Measurements from ENCODE around the gene SLC4A5. TPM values are rescaled to one million over a fixed set of nuclear protein-coding genes. Genes with fewer than 3 reads are reported as not detected.
"Not testable (repeated sequence)": the region's sequence is repeated elsewhere in the genome, so short reads cannot be mapped to it uniquely, and the experiment has no call there.

The SLC4A5 gene
- total RNA-seq, 1 donor from 2014 or later, result 12.6 TPM

GRCh38 chr2:74191596-74192380 lies 151.4 kb downstream of the SLC4A5 start:
- intact Hi-C loops (cut with DNase I), result no loop called here
- no peak for ATAC-seq
- no peak for DNase-seq (ENCODE audit: low spot score)

- no peak for DNase-seq (ENCODE audit: low spot score)
- ATAC-seq, result no peak
- intact Hi-C loops (cut with DNase I), result no loop called here
Measured at GRCh38 chr2:74188696-74189095, 154.5 kb downstream of the SLC4A5 start.

GRCh38 chr2:74188018-74188601 lies 155.1 kb downstream of the SLC4A5 start:
- intact Hi-C loops (cut with DNase I), result no loop called here
- DNase-seq (ENCODE audit: low spot score) (no peak), ATAC-seq (no peak)

- DNase-seq (ENCODE audit: low spot score); ATAC-seq; intact Hi-C loops (cut with DNase I): not testable (repeated sequence)
Measured at GRCh38 chr2:74186706-74187105, 156.5 kb downstream of the SLC4A5 start.

- intact Hi-C loops (cut with DNase I), result no loop called here
- DNase-seq (ENCODE audit: low spot score) (no peak), ATAC-seq (peak; percentile 81)
Measured at GRCh38 chr2:74186038-74186437, 157.2 kb downstream of the SLC4A5 start.

- no peak for ATAC-seq
- DNase-seq (ENCODE audit: low spot score), result no peak
- intact Hi-C loops (cut with DNase I), result no loop called here
Measured at GRCh38 chr2:74183878-74184277, 159.3 kb downstream of the SLC4A5 start.

- ATAC-seq, result peak; percentile 50
- DNase-seq (ENCODE audit: low spot score), result no peak
- intact Hi-C loops (cut with DNase I), result no loop called here
Measured at GRCh38 chr2:74181739-74182138, 161.5 kb downstream of the SLC4A5 start.

- no peak for DNase-seq (ENCODE audit: low spot score)
- intact Hi-C loops (cut with DNase I), result no loop called here
- no peak for ATAC-seq
Measured at GRCh38 chr2:74179063-74179865, 164.0 kb downstream of the SLC4A5 start.

GRCh38 chr2:74178211-74179062 lies 164.8 kb downstream of the SLC4A5 start, which contains the start of gene MOB1A:
TSS of gene MOB1A (minus strand) at chr2:74178879. CDS start at chr2:74178674, 205 bp downstream.
- intact Hi-C loops (cut with DNase I), result no loop called here
- DNase-seq (ENCODE audit: low spot score) (peak; percentile 98), ATAC-seq (peak; percentile 99)

GRCh38 chr2:74177696-74178095 lies 165.5 kb downstream of the SLC4A5 start:
- intact Hi-C loops (cut with DNase I), result no loop called here
- DNase-seq (ENCODE audit: low spot score) (no peak), ATAC-seq (no peak)

GRCh38 chr2:74174909-74175308 lies 168.3 kb downstream of the SLC4A5 start:
- intact Hi-C loops (cut with DNase I), result no loop called here
- DNase-seq (ENCODE audit: low spot score) (no peak), ATAC-seq (no peak)

GRCh38 chr2:74168739-74169138 lies 174.5 kb downstream of the SLC4A5 start:
- ATAC-seq, result no peak

More at GRCh38 chr2:74168739-74169138, 174.5 kb downstream of the SLC4A5 start:
- no peak for DNase-seq (ENCODE audit: low spot score)
- intact Hi-C loops (cut with DNase I), result no loop called here

Other genes with a start within 250 kb of the SLC4A5 start
- gene BOLA3, start 195.5 kb downstream of the SLC4A5 start, total RNA-seq, result 13.0 TPM
- 82.7 TPM for gene MOB1A, start 164.5 kb downstream of the SLC4A5 start, total RNA-seq
- 18.6 TPM for gene MTHFD2, start 144.8 kb downstream of the SLC4A5 start, total RNA-seq
- 146 TPM for gene DCTN1, start 36.9 kb upstream of the SLC4A5 start, total RNA-seq
- gene C2orf81, start 78.2 kb upstream of the SLC4A5 start, total RNA-seq, result 4.4 TPM
- gene WDR54, start 78.3 kb upstream of the SLC4A5 start, total RNA-seq, result 14.0 TPM
- 76.0 TPM for gene RTKN, start 98.5 kb upstream of the SLC4A5 start, total RNA-seq
- 38.2 TPM for gene INO80B, start 111.7 kb upstream of the SLC4A5 start, total RNA-seq
- 68.6 TPM for gene WBP1, start 115.0 kb upstream of the SLC4A5 start, total RNA-seq
- 39.5 TPM for gene MOGS, start 122.0 kb upstream of the SLC4A5 start, total RNA-seq
- 54.4 TPM for gene MRPL53, start 129.3 kb upstream of the SLC4A5 start, total RNA-seq
- gene CCDC142, start 139.6 kb upstream of the SLC4A5 start, total RNA-seq, result 25.0 TPM
- gene TTC31, start 139.7 kb upstream of the SLC4A5 start, total RNA-seq, result 22.6 TPM
- 0.53 TPM for gene LBX2, start 156.2 kb upstream of the SLC4A5 start, total RNA-seq
- gene PCGF1, start 164.3 kb upstream of the SLC4A5 start, total RNA-seq, result 13.7 TPM
- gene TLX2, start 171.0 kb upstream of the SLC4A5 start, total RNA-seq, result not detected
- not detected for gene DQX1, start 182.8 kb upstream of the SLC4A5 start, total RNA-seq
- gene AUP1, start 186.3 kb upstream of the SLC4A5 start, total RNA-seq, result 75.3 TPM
- gene HTRA2, start 186.5 kb upstream of the SLC4A5 start, total RNA-seq, result 34.5 TPM
- 9.2 TPM for gene LOXL3, start 210.5 kb upstream of the SLC4A5 start, total RNA-seq
- gene DOK1, start 211.3 kb upstream of the SLC4A5 start, total RNA-seq, result 17.3 TPM